ENCODE measurements around the gene KIAA1328.
"Not testable (repeated sequence)": the region's sequence is repeated elsewhere in the genome, so short reads cannot be mapped to it uniquely, and the experiment has no call there.

Gene KIAA1328

DNA sequence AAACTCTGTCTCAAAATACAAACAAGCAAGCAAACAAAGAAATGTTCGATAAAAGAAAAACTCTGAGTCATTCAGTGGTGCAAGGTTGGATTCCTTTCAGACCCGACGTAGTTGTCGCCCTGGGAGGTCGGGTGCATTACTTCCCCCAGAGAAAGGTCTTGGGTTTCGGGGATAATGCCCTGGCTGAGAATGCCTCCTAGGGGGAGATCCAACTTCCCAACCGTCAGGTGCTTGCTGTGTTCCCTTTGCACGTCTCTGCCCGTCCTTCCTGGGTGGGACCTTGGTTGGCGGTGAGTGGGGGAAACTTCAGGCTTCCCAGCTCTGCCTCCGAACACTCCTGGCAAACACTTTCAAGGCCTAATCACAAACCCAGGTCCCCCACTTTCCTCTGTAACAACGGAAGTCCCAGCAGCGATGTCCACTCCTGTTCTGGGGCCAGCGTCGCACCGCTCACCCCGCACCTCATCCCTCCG lies 734 bp upstream of the KIAA1328 start:
- no peak for DNase-seq

DNA sequence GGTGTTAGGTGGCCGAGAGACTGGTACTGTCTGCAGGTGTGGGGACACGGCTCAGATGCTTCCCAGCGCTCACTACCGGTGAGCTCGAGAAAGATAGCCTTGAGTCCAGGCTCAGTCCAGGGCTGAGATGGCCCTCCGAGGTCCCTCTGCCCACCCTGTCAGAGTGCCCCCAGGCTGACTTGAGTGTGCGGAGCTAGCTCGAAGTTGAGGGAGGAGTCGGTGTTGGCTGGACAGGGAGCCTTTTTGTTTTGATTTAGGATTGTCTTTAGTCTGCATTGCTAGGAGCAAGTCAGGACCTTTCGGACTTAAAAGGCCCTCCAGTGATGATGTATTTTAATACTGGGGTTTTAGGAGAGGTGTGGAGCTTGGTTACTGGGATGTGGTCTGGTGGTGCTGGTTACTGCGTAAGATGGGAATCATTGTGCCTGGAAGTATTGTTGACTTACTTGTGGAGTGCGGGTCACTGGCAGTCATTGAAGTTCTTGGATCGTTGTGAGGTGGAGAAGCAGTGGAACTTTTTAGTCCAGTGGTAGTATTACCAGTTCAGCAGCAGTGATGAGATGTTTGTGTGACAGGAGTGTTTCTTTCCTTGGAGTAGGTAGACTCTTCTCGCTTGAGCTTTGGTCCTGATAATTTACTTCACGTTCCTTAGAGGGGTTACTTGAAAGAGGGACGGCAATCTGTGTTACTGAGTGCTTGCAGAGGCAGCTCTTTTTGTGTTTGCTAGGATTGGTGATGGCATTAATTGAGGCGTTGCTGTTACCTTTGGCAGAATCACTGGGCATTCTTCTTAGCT lies 633 bp downstream of the KIAA1328 start:
- no peak for DNase-seq

DNA sequence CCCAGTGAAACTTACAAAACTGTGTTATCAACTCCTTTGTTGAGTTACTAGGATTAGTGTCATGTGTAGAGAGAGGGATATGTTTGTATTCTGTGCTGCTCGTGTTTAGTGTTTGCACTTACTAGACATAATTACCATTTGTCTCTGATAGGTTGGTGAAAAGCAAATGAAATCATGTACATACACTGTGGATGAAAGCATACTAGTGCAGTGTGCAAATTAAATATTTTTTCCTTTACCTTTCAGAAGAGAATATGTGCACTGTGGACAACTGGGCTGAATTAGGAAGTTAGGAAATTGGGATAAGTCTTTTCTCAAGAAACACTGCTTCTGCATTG lies 1.2 kb downstream of the KIAA1328 start:
- DNase-seq, result no peak

DNA sequence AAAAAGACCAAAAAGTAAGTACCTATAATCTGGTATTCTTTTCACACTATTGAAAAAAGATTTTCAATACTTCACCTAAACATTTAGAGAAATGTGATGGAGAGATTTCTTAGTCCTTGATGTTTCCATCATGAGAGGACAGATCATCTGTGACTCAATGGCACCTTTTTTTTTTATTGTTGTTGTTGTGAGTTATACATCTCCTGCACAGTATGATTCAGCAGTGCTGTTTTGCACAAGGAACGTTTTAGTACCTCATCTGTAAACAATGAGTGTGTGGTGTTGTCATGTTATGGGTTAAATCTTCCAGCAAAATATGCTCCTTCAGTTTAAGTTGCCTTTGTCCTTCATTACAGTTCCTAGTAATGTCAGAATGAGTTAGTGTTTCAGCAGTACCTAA lies 2.2 kb downstream of the KIAA1328 start:
- no peak for DNase-seq

DNA sequence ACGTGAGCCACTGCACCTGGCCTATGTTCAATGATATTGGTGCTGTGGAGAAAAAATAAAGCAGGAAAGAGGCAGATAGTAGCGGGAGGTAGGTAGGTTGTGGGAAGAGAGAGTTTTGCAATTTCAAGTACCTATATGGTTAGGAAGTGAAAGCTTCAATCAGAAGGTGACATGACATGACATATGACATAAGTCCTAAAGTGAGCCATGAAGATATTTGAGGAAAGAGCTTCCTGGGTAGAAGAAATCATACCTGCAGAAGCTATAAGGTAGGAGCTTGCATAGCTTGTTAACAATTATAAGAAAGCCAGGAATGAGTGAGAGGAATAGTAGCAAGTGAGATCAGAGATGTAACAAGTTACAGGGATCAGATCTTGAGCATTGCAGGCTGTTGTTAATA lies 4.2 kb downstream of the KIAA1328 start:
- no peak for DNase-seq

DNA sequence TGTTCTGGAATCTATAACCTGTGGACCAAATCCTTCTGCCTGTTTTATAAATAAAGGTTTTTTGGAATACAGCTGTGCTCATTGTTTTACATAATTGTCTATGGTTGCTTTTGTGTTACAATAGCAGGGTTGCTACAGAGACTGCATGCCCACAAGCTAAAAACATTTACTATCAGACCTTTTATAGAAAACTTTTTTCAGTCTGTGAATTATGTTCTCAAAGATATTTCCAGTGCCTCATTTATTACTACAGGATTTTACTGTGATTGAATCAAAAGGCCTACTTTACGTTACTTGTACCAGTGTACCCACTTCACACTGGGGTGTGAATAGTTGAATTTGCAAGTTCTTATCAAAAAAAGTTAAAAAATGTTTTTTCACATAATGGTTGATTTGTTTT lies 7.0 kb downstream of the KIAA1328 start:
- DNase-seq, result no peak

DNA sequence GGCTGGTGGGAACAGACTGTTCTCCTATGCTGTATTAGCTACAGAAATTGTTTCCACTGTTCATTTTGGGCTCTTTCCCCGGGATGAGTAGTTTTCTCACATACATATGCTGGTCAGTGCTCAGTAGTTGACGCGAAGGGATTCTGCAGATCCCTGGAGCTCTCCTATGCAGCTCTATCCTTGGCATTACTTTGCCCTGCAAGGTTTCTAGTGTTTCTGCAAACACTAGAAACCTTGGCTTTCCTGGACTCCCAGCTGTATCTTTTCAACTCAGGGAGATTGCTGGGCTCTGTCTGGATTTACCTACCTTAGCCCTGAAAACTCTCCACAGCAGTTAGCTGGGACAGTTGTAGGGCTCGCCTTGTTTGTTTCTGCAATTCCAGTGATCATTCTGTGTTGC lies 10.9 kb downstream of the KIAA1328 start:
- no peak for DNase-seq

DNA sequence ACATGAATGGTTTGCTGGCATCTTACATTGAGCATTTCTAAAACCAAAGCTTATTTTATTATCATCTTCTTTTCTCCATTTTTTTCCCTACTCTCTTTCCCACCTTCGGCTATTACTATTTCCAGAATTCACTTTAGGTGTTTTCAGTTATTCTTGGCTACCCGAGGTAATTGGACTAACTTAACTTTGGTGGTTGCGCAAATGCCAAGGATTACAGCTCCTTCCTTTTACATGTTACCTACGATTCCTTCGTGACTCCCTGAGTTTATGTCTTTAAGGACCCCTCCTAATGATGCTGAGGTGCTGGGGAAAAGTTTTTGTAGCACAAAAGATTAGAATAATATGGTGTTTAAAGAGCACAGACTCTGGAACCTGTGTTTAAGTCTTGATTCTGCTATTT lies 14.3 kb downstream of the KIAA1328 start:
- DNase-seq, result no peak

DNA sequence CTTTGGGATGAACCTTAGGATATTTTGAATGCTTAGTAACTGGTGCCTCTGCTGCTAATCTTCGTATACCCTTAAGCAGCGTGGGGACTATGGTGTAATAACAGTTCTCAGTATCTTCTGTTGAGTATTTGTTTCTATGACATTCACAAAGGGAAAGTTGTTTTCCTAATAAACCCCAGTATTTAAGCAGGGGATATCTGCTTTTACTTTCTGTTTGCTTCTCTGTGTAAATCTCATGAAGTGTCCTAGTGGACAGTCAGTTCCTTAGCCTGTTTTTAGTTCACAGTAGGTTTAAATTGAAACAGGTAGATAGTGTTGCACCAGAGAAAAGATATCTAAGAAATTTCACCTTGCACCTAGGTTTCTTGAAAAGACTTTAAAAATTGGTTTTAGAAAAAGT lies 14.9 kb downstream of the KIAA1328 start:
- DNase-seq, result no peak

DNA sequence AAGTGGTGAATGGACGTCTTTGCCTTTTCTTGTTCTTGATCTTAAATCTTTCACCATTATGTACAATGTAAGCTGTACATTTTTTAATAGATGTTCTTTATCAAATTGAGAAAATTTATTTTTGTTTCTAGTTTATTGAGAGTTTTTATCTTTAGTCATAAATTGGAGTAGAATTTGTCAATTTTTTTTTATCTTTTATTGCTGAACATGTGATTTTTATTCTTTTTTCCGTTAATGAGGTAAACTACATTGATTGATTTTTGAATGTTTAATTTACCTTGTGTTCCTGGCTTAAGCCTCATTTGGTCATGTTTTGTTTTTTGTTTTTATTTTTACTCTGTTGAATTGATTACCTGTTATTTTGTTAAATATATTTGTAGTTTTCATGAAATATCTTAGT lies 19.7 kb downstream of the KIAA1328 start:
- DNase-seq, result no peak

DNA sequence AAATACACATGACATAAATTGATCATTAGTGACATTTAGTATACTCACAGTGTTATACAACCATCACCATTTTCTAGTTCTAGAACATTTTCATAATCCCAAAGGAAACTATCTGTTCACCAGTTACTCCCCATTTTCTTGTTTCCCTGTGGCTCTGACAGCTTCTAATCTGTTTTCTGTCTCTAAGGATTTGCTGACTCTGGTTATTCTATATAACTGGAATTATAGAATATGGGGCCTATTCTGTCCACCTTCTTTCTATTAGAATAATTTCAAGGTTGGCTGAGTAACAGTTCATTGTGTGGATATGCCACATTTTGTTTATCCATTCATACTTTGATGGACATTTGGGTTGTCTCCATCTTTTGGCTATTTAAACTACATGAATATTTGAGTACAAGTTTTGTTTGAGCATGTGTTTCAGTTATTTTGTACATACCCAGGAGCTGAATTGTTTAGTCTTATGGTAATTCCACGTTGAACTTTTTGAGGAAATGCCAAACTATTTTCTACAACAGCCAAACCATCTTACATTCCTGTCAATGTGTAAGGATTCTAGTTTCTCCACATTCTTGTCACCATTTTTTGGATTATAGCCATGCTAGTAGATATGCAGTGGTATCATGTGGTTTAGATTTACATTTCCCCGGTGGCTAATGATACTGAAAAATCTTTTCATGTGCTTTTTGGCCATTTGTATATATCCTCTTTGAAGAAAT lies 20.5 kb downstream of the KIAA1328 start:
- DNase-seq, result no peak

DNA sequence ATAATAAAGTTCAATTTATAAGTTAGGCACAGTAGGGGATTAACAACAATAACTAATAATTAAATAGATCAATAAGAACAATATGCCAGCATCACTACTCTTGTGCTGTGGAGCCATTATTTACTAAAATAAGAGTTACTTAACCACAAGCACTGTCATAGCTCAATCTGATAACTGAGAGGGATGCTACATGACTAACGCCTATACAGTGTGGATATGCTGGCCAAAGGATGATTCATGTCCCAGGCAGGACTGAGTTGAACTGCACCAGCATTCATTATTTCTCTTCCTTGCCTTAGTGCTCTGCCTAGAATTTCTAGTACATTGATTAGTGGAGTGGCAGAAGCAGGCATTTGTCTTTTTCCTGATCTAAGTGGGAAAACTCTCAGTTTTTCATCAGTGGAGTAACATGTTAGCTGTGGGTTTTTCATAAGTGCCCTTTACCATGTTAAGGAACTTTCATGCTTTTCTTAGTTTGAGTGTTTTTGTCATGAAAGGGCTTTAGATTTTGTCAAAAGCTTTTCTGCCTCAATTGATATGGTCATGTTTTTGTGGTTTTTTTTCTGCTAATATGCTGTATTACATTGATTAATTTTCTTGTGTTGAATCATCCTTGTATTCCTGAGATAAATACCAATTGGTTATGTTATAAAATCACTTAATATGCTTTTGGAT lies 21.7 kb downstream of the KIAA1328 start:
- no peak for DNase-seq

DNA sequence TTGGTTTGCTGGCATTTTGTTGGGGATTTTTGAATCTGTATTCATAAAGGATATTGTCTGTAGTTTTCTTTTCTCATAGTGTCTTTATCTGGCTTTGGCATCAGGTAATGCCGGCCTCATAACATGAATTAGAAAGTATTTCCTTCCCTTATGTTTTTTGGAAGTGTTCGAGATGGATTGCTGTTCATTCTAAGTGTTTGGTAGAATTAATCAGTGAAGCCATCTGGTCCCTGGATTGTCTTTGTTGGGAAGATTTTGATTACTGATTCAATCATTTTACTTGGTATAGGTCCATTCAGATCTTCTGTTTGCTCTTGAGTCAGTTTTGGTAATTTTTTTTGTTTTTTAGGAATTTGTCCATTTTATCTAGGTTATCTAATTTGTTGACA lies 22.3 kb downstream of the KIAA1328 start:
- DNase-seq, result no peak

DNA sequence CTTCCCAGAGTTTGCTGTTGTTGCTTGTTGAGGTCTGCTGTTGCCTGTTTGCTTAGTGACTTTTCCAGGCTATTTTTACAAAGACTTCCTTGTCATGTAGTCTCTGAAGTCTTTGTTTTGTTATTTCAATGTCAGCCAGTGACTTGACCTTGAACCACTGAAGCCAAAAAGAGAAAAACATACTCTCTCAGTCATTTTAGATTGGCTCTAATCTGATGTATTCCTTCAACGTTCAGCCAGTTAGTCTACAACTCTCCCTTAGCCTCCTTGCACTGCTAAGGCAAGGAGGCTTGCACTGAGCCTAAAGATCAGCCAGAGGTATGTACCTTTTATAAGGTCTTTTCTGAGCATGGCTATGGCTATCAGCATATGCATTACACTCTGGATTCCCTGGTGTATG lies 27.9 kb downstream of the KIAA1328 start:
- DNase-seq, result no peak

DNA sequence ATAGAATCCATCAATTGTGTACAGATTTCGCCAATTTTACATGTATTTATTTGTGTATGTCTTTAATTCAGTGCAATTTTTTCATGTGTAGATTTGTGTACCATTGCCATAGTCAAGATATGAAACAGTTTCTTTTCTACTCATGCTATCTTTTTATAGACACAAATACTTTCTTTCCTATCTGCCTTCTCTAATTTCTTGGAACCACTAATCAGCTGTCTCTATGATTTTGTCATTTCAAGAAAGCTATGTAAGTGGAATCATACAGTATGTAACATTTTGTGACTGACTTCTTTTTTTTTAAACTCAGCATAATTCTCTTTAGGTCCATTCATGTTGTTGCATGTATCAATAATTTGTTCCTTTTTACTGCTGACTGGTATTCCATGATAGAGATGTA lies 33.3 kb downstream of the KIAA1328 start:
- no peak for DNase-seq

DNA sequence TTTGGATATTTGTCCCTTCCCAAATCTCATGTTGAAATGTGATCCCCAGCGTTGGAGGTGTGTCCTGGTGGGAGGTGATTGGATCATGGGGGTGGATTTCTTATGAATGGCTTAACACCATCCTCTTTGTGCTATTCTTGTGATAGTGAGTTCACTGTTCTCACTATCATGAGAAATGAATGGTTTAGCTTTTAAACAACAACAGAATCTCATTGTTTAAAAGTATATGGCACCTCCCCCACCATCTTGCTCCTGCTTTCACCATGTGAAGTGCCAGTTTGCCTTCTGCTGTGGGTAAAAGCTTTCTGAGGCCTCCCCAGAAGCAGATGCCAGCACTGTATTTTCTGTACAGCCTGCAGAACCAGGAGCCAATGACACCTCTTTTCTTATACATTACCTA lies 38.1 kb downstream of the KIAA1328 start:
- DNase-seq, result no peak

DNA sequence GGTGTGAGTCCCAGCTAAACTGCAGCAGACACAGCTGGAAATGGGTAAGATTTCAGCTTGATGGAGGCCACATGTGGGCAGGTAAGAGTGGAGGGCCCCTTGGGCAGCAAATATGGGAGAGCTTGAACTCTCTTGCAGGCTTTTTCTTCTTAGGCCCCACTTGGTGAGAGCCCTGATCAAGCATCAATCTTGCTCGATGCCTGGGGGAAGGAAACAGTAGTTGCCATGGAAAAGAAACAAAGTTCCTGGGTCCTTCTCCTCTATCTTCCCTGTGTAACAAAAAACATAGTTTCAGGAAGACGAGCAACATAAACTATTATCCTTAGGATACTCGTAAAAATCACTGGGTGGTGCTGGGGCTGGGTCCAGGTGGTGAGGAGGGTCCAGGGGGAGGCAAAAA lies 42.9 kb downstream of the KIAA1328 start:
- no peak for DNase-seq

DNA sequence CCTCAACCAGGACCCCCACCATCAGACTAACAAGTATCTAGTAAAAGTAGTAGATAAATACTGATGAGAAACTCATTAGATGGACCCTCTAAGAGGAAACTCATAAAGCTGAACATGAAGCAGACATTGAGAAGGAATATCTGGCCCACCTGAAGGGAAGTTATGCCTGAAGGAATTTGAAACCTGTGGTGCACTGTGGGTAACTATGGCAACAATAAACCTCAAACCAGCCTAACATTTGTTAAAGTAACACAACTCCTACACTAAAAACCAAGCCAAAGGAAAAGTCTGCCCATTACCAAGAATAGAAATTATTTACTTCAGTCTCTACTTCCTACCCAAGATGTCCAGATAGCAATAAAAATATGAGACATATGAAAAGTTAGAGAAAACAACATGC lies 43.4 kb downstream of the KIAA1328 start:
- DNase-seq, result no peak

DNA sequence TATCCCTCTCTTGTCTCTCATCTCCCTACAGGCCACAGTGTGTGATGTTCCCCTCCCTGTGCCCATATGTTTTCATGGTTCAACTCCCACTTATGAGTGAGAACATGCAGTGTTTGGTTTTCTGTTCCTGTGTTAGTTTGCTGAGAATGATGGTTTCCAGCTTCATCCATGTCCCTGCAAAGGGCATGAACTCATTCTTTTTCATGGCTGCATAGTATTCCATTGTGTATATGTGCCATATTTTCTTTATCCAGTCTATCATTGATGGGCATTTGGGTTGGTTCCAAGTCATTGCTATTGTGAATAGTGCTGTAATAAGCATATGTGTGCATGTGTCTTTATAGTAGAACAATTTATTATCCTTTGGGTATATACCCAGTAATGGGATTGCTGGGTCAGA lies 44.9 kb downstream of the KIAA1328 start:
- DNase-seq, result not testable (repeated sequence)

DNA sequence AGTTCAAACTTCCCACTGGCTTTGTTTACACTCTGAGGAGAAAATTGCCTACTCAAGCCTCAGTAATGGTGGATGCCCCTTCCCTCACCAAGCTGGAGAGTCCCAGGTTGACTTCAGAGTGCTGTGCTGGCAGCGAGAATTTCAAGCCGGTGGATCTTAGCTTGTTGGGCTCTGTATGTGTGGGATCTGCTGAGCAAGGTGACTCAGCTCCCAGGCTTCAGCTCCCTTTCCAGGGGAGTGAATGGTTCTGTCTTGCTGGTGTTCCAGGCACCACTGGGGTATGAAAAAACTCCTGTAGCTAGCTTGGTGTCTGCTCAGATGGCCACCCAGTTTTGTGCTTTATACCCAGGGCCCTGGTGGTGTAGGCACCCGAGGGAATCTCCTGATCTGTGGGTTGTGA lies 50.9 kb downstream of the KIAA1328 start:
- not testable (repeated sequence) for DNase-seq

DNA sequence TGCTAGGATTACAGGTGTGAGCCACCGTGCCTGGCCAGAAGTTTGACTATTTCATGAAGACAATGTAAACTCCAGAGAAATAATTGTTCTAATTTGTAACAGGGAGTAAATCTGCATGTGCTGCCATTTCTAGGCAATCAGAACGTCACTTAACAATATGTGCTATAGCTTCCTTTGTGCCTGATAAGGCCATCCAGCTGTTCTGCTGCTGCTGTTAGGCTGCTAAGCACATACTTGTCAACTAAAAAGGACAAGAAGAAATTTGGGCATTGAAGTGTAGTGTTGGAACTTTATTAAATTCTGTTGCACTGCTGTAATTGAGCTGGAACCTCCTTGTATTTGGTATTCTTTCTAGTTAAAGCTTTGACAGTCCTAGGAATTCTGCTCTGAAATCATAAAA lies 57.1 kb downstream of the KIAA1328 start:
- no peak for DNase-seq

DNA sequence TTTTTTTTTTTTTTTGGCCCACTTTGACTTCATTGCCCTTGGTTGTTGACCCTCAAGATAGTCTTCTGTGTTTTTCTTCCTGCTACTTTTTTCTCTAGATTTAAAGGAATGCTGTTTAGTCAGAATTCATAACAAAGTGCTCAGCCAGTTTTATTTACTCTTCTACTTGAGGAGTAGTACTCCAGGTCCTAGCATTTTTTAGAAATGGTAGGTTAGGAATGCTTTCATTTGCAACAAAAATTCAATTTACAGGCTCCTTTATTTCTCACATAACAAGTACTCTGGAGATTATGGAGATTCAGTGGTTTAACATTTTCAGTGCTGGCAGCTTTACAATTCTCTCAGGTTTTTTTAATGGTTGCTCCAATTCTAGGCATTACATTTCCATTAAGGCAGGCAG lies 58.2 kb downstream of the KIAA1328 start:
- no peak for DNase-seq

DNA sequence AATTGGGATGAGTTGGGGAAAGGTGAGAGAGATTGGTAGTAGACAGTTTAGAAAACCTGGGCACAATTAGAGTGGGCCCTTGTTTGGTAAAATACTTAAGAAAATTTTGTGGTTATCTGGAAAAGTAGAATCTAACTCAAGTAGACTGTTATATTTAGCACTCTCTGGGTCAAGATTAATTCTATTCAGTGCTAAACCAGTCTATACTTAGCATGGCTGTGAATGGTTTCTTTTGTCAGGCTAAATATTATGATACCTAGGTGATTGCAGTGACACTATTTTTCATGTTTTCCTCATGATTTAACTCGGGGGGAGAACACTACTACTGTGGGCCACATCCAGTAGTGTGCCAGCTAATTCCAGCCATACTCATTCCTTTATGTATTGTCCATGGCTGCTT lies 58.9 kb downstream of the KIAA1328 start:
- DNase-seq, result no peak

DNA sequence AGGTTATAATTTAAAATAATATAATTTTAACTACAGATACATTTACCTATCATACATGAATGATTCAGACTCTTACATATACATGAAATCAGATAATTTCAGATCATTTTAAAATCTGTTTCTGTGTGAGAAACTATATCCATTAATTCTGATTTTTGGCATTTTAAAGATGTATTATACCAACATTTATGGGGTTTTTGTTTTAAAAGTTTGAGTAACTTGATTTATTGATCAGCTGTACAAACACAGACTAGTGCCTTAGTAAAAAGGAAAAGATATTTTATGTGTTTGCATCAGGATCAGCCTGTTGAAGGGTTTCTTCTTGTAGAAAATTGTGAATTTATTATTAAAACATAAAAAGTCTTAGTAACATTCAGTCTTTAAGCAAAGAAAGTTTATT lies 59.9 kb downstream of the KIAA1328 start:
- no peak for DNase-seq

All from activated CD8-positive, alpha-beta memory T cell treated with anti-CD3 and anti-CD28 coated beads, Interleukin-2, amount 50 U/mL, for 48 hours (primary cell).